GM12872 (cell line): ENCODE measurements around the gene DISC1.

ENCODE experiments used
- CTCF ChIP-seq: IDR thresholded peaks from 3 replicates; pipeline ENCODE4 v1.5.1; 2011; ENCODE audit warnings: low read depth, mild to moderate bottlenecking, low read length, moderate library complexity; ENCODE audit not compliant: insufficient read depth

DISC1 gene

DNA sequence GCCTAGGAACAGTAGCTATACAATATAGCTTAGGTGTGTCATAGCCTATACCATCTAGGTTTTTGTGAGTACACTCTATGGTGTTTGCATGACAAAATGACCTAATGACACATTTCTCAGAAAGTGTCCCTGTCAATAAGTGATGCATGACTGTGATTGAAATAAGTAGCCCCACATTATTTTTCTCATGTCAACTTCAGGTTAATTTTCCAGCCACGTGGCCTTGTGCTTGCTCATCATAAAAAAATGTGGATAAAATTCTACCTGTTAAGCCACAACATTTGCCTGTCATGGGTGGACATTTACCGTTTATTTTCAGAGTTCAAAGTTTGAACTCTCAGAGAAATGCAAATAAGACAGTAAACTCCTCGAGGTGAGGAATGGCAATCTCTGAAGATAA, 5.5 kb downstream of the DISC1 start:
- no peak for TF ChIP-seq CTCF

- TF ChIP-seq CTCF: no peak
Measured at GRCh38 chr1:231634323-231635013, 7.9 kb downstream of the DISC1 start.

- TF ChIP-seq CTCF: no peak
Measured at GRCh38 chr1:231636157-231636556, 9.6 kb downstream of the DISC1 start.

- no peak for TF ChIP-seq CTCF
Measured at GRCh38 chr1:231638647-231639046, 12.1 kb downstream of the DISC1 start.

DNA sequence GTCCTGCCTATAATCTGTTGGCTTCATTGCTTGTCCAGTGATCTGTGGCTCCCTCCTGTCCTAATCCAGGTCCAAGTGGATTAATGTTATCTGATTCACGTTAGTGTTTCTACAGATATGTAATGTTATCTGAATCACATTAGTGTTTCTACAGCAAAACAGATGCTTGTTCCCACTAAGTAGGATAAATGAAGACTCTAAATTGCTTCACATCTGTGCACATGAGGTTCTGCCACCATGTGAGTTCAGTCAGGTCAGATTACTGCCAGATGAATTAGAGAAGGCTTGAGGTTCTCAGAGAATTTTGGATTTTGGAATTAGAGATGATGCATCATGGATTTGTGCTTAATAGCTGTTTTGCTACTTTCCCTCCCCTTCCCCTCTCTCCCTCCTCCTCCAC, 13.2 kb downstream of the DISC1 start:
- TF ChIP-seq CTCF: no peak

DNA sequence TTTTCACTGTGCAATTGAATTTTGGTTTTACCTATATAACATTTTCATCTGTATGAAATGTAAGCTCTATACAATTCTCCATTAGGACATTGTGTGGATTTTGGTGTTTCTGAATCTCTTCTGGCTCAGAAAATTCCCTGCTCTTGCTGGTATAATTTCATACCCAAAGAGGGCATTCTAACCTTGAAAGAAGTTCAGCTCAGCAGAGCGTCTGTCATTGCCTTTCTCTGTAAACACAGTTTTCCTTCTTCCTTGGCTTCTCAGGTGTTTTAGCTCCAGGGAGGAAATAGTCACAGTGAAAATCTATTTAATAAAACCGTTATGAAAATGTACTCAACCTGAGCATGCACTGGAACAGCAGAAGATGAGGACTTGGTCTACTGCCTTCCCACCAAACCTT, 16.0 kb downstream of the DISC1 start:
- no peak for TF ChIP-seq CTCF

DNA sequence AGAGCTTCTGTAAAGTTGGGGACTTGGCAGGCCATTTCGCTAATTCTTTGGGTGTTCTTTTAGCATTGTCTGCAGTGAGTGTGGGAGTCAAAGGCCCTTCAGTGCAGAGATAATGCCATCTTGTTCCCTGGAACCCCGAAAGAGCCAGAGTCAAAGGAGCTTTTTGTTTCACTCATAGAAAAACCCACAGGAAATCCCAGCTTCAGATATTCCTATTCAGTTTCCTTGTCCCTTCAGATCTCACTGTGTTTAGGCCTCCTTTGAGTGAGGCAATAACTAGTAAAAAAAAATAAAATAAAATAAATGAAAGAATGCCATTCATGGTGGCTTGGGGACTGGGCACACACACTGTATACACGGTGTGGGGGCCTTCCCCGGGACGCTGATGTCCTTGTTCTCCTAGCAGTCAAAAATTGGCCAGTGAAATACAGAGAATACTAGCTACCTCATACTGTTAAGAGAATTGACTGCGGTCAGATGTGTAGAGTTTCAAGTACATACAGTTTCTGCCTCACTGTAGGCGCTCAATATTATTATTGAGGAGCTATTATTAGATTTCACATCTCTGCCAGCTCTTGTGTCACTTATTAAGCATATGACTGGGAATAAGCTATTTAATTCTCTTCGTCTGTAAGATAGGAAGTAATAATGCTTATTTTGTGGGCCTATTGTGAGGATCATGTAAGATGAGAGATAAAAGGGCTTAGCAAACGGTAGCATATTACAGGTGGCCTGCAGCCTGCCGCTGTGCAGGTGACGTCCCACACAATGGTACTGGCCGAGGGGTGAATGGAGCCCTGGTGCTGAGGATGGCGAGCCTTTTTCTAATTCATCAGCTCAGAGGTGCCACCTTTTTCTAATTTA, 16.7 kb downstream of the DISC1 start:
- no peak for TF ChIP-seq CTCF
